ENCODE data around the gene TMEM92. TPM values are rescaled to one million over a fixed set of nuclear protein-coding genes. Genes with fewer than 3 reads are reported as not detected.

Gene TMEM92
- total and polyA plus RNA-seq, 10 of the 15 experiments (the other 5 are each of a cell fraction or from before 2014, with no cell fraction given), result 0.11 to 1.2 (median 0.32) TPM

DNA sequence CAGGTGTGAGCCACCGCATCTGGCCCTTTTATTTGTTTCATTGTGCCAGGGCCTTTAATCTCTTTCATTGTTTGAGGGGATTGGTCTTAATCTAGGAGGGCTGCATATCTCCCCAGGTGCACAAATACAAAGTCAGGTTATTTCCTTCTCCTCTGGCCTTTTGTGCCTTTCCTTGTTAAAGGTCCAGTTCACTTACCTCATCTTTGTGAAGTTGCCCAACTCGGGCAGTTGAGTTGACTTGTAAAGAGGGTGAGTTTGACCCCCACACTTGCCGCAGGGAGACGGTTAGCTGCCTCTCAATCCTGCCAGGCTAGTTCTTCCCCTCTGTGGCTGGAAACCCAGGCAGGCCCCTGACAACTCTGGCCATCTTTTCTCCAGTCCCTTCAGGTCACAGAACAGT, 33.4 kb downstream of the TMEM92 start:
- ChIA-PET RAD21 (ENCODE audit: unreplicated experiment) (no interaction called here), CTCF (interaction anchor here (0.6 to 6.4 kb wide), 5 partner anchors 10 to 215 kb away, joined by 3 to 44 read pairs (median 3); no protein-coding TSS in a partner anchor), SMC1A (ENCODE audit: uncharacterized antibody, unreplicated experiment) (interaction anchor here (2.4 to 3.5 kb wide), 3 partner anchors 10 to 26 kb away, joined by 8 to 15 read pairs (median 11); no protein-coding TSS in a partner anchor), POLR2A (interaction anchor here (0.7 to 2.2 kb wide), 4 partner anchors 9 to 95 kb away, joined by 5 to 9 read pairs (median 8); no protein-coding TSS in a partner anchor)
- H4K20me1 ChIP-seq (ENCODE audit: control insufficient read depth, insufficient read depth), result no peaks in the 10 kb centered on the region
- H2AFZ ChIP-seq (ENCODE audit: control insufficient read depth, low read depth, low read length), result no peak overlapping the region
- no peak overlapping the region for H3K9ac ChIP-seq (ENCODE audit: control insufficient read depth, insufficient read depth, low read length)
- H3K27me3 ChIP-seq (replicated peaks in 1 of 2; ENCODE audit: control insufficient read depth in 2 of 2, insufficient read depth in 2 of 2, low read length in 1 of 2), result no peaks in the 10 kb centered on the region
- no peak overlapping the region for H3K4me3 ChIP-seq
- peaks cover 13% of the 10 kb centered on the region for H3K4me1 ChIP-seq (ENCODE audit: control insufficient read depth, insufficient read depth, low read length)
- no peak for DNase-seq (ENCODE audit: low read depth, low spot score)
- intact Hi-C loops (cut with micrococcal nuclease; ENCODE audit: unreplicated experiment), result loop anchor here (5.0 kb wide), 1 partner anchor 40 kb away; the partner anchor contains the start of gene XYLT2
- no peak for FAIRE-seq
- no peaks in the 10 kb centered on the region for H3K79me2 ChIP-seq (ENCODE audit: control insufficient read depth, insufficient read depth, low read length)
- TF ChIP-seq SIN3A (IDR thresholded peaks at IDR 0.05; ENCODE audit: low read depth, low read length), result no peak
- no peak for TF ChIP-seq SUZ12 (IDR thresholded peaks at IDR 0.05; ENCODE audit: unreplicated experiment)
- TF ChIP-seq NFYA (IDR thresholded peaks at IDR 0.05; ENCODE audit: borderline replicate concordance, low read depth, low read length), result no peak
- TF ChIP-seq MEF2B (IDR thresholded peaks at IDR 0.05; ENCODE audit: partially characterized antibody, poor library complexity, severe bottlenecking), result no peak
- TF ChIP-seq NR2F1 (conservative IDR thresholded peaks at IDR 0.05), result no peak
- no peak for TF ChIP-seq NFIC (IDR thresholded peaks at IDR 0.05; ENCODE audit: low read depth, low read length)
- TF ChIP-seq, protein P1, sequence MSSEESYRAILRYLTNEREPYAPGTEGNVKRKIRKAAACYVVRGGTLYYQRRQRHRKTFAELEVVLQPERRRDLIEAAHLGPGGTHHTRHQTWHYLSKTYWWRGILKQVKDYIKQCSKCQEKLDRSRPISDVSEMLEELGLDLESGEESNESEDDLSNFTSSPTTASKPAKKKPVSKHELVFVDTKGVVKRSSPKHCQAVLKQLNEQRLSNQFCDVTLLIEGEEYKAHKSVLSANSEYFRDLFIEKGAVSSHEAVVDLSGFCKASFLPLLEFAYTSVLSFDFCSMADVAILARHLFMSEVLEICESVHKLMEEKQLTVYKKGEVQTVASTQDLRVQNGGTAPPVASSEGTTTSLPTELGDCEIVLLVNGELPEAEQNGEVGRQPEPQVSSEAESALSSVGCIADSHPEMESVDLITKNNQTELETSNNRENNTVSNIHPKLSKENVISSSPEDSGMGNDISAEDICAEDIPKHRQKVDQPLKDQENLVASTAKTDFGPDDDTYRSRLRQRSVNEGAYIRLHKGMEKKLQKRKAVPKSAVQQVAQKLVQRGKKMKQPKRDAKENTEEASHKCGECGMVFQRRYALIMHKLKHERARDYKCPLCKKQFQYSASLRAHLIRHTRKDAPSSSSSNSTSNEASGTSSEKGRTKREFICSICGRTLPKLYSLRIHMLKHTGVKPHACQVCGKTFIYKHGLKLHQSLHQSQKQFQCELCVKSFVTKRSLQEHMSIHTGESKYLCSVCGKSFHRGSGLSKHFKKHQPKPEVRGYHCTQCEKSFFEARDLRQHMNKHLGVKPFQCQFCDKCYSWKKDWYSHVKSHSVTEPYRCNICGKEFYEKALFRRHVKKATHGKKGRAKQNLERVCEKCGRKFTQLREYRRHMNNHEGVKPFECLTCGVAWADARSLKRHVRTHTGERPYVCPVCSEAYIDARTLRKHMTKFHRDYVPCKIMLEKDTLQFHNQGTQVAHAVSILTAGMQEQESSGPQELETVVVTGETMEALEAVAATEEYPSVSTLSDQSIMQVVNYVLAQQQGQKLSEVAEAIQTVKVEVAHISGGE (CRISPR knock-in tag; IDR thresholded peaks at IDR 0.05), result no peak
- no peak for TF ChIP-seq CHD1 (IDR thresholded peaks at IDR 0.05; ENCODE audit: low read depth, low read length)
- TF ChIP-seq LARP7 (IDR thresholded peaks at IDR 0.05), result no peak
- no peak for TF ChIP-seq SP1 (IDR thresholded peaks at IDR 0.05; ENCODE audit: low read depth, low read length)
- no peak for TF ChIP-seq DPF2 (IDR thresholded peaks at IDR 0.05)
- no peak for TF ChIP-seq POLR2A (IDR thresholded peaks at IDR 0.05; ENCODE audit: low read depth, low read length)
- TF ChIP-seq SREBF2 (IDR thresholded peaks at IDR 0.05; ENCODE audit: low read length), result no peak
- no peak for TF ChIP-seq TARDBP (IDR thresholded peaks at IDR 0.05; ENCODE audit: borderline replicate concordance)
- TF ChIP-seq ZNF207 (IDR thresholded peaks at IDR 0.05; ENCODE audit: borderline replicate concordance), result no peak
- TF ChIP-seq JUND (IDR thresholded peaks at IDR 0.05; ENCODE audit: low read depth, low read length), result no peak
- TF ChIP-seq POU2F2 (IDR thresholded peaks at IDR 0.05; ENCODE audit: borderline replicate concordance, low read depth, low read length), result no peak
- TF ChIP-seq, protein P2, sequence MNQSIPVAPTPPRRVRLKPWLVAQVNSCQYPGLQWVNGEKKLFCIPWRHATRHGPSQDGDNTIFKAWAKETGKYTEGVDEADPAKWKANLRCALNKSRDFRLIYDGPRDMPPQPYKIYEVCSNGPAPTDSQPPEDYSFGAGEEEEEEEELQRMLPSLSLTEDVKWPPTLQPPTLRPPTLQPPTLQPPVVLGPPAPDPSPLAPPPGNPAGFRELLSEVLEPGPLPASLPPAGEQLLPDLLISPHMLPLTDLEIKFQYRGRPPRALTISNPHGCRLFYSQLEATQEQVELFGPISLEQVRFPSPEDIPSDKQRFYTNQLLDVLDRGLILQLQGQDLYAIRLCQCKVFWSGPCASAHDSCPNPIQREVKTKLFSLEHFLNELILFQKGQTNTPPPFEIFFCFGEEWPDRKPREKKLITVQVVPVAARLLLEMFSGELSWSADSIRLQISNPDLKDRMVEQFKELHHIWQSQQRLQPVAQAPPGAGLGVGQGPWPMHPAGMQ (IDR thresholded peaks at IDR 0.05; ENCODE audit: borderline replicate concordance), result no peak
- no peaks in the 10 kb centered on the region for H3K36me3 ChIP-seq (ENCODE audit: control insufficient read depth in 2 of 2, insufficient read depth in 2 of 2, low read length in 1 of 2)
- no TSS peak for BruUV-seq (replicated peaks)
- no peak overlapping the region for H3K4me2 ChIP-seq (ENCODE audit: control insufficient read depth, insufficient read depth)
- no peaks in the 10 kb centered on the region for H3K9me3 ChIP-seq (replicated peaks; ENCODE audit: control insufficient read depth, insufficient read depth, low read length)
- no peak for ATAC-seq
- 56% methylated on average over 4 of the region's 4 CpGs for WGBS (ENCODE audit: insufficient coverage, insufficient replicate concordance, low lambda C conversion rate, missing lambda C conversion rate)
- in situ Hi-C loops (cut with MboI), result no loop called here
- no peak overlapping the region for H3K27ac ChIP-seq (ENCODE audit: control insufficient read depth, insufficient read depth)

Measured in GM12878 (cell line).